DND-41 (cell line): ENCODE measurements around the gene SLC6A19.
"Not testable (repeated sequence)": the region's sequence is repeated elsewhere in the genome, so short reads cannot be mapped to it uniquely, and the experiment has no call there.

Experiments used
- ATAC-seq: fragments of 200-7000 bp; cut with Tn5 transposase; 3 replicates; pipeline ENCODE4 v1.9.1; 2021; ENCODE audit warnings: low read depth; ENCODE audit not compliant: insufficient read depth
- DNase-seq: peaks from one replicate; pipeline ENCODE4 v3.0.0-alpha.2; 2020
- H2AFZ ChIP-seq: 2 replicates; pipeline ENCODE4 v1.6.0; 2012; ENCODE audit warnings: low read depth, low read length
- H3K27ac ChIP-seq: 2 replicates; pipeline ENCODE4 v1.5.1; 2012; ENCODE audit warnings: low read length, inconsistent platforms
- H3K27me3 ChIP-seq: fragments of 200-600 bp; sonication (generic); 2 replicates; pipeline ENCODE4 v1.6.0; 2012; ENCODE audit warnings: low read length, mild to moderate bottlenecking, inconsistent platforms; ENCODE audit not compliant: insufficient read depth, poor library complexity
- H3K36me3 ChIP-seq: 2 replicates; pipeline ENCODE4 v1.5.1; 2012; ENCODE audit warnings: low read length, inconsistent platforms; ENCODE audit not compliant: insufficient read depth
- H3K4me1 ChIP-seq: 2 replicates; pipeline ENCODE4 v1.5.1; 2012; ENCODE audit warnings: mild to moderate bottlenecking, low read length; ENCODE audit not compliant: insufficient read depth
- H3K4me2 ChIP-seq: 2 replicates; pipeline ENCODE4 v1.6.0; 2012; ENCODE audit warnings: mild to moderate bottlenecking, moderate library complexity, low read length, inconsistent platforms; ENCODE audit not compliant: insufficient read depth
- H3K4me3 ChIP-seq, 2 experiments: fragments of 200-600 bp in 1 of 2; shearing (Covaris generic) in 1 of 2; 2 replicates each; pipeline ENCODE4 v1.5.1; 2012 to 2016; ENCODE audit warnings: inconsistent platforms in 2 of 2, low read length in 2 of 2, mild to moderate bottlenecking in 2 of 2, low read depth in 1 of 2, moderate library complexity in 1 of 2
- H3K79me2 ChIP-seq: 2 replicates; pipeline ENCODE4 v1.6.0; 2012; ENCODE audit warnings: low read length, inconsistent platforms; ENCODE audit not compliant: insufficient read depth
- H3K9ac ChIP-seq: 2 replicates; pipeline ENCODE4 v1.6.0; 2012; ENCODE audit warnings: low read depth, mild to moderate bottlenecking, inconsistent platforms, low read length, moderate library complexity
- H3K9me3 ChIP-seq: 2 replicates; pipeline ENCODE4 v1.5.1; 2012; ENCODE audit warnings: low read length, moderate library complexity, mild to moderate bottlenecking, inconsistent platforms; ENCODE audit not compliant: insufficient read depth, severe bottlenecking
- H4K20me1 ChIP-seq: 2 replicates; pipeline ENCODE4 v1.6.0; 2012; ENCODE audit warnings: low read length; ENCODE audit not compliant: insufficient read depth
- EZH2 ChIP-seq: IDR thresholded peaks from 3 replicates; pipeline ENCODE4 v1.6.1; 2012; ENCODE audit warnings: borderline replicate concordance, low read depth, mild to moderate bottlenecking, moderate library complexity, low read length, inconsistent platforms; ENCODE audit not compliant: severe bottlenecking
- TF ChIP-seq, protein P1 (sequence below): IDR thresholded peaks from 2 replicates; pipeline ENCODE4 v1.5.1; 2012; ENCODE audit warnings: borderline replicate concordance, low read length, moderate library complexity, mild to moderate bottlenecking; ENCODE audit not compliant: poor library complexity, severe bottlenecking; ENCODE audit errors: extremely low read depth

SLC6A19 gene

GRCh38 chr5:1265026-1265425 lies 63.6 kb downstream of the SLC6A19 start:
- Histone ChIP-seq H3K9ac (no peak overlapping the region), H3K36me3 (peaks cover 27% of the 10 kb centered on the region), H3K4me3 (no peak overlapping the region), H3K4me2 (no peak overlapping the region), H3K27ac (no peak overlapping the region), H2AFZ (no peak overlapping the region), H4K20me1 (peaks cover 2% of the 10 kb centered on the region; the same call in 1 of the 2 replicates), H3K27me3 (no peaks in the 10 kb centered on the region), H3K4me1 (peaks cover 11% of the 10 kb centered on the region), H3K9me3 (peaks cover 24% of the 10 kb centered on the region), H3K79me2 (no peaks in the 10 kb centered on the region)
- ATAC-seq = no peak
- no peak for TF ChIP-seq EZH2
- TF ChIP-seq, protein P1, sequence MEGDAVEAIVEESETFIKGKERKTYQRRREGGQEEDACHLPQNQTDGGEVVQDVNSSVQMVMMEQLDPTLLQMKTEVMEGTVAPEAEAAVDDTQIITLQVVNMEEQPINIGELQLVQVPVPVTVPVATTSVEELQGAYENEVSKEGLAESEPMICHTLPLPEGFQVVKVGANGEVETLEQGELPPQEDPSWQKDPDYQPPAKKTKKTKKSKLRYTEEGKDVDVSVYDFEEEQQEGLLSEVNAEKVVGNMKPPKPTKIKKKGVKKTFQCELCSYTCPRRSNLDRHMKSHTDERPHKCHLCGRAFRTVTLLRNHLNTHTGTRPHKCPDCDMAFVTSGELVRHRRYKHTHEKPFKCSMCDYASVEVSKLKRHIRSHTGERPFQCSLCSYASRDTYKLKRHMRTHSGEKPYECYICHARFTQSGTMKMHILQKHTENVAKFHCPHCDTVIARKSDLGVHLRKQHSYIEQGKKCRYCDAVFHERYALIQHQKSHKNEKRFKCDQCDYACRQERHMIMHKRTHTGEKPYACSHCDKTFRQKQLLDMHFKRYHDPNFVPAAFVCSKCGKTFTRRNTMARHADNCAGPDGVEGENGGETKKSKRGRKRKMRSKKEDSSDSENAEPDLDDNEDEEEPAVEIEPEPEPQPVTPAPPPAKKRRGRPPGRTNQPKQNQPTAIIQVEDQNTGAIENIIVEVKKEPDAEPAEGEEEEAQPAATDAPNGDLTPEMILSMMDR = no peak
- no peak for DNase-seq

GRCh38 chr5:1265461-1266455 lies 64.4 kb downstream of the SLC6A19 start:
- H3K79me2 ChIP-seq = no peaks in the 10 kb centered on the region
- peaks cover 2% of the 10 kb centered on the region; the same call in 1 of the 2 replicates for H4K20me1 ChIP-seq
- peaks cover 11% of the 10 kb centered on the region for H3K4me1 ChIP-seq
- peaks cover 24% of the 10 kb centered on the region for H3K9me3 ChIP-seq
- DNase-seq (no peak), ATAC-seq (no peak)
- H2AFZ ChIP-seq = no peak overlapping the region
- H3K36me3 ChIP-seq = peaks cover 27% of the 10 kb centered on the region
- no peak overlapping the region for H3K27ac ChIP-seq
- H3K4me3 ChIP-seq = no peak overlapping the region
- no peaks in the 10 kb centered on the region for H3K27me3 ChIP-seq
- H3K4me2 ChIP-seq = no peak overlapping the region
- TF ChIP-seq, protein P1 = no peak
- H3K9ac ChIP-seq = no peak overlapping the region

DNA sequence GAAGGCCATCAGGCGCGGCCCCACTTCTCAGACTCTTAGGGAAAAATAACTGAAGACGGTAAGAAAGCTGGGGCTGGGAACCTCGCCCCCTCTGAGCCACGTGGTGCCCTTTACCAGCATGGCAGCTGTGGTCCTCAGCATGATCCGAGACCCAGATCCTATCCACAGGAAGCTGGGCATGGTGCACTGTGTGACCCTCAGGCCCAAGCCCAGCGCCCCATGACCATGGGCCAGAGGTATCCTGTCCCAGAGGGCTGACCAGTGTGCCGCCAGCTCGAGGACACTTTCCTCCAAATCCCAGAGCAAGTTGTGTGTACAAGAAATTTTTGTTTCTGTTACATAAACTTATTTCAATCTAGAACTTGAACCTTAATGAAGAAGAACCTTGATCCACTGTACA lies 65.4 kb downstream of the SLC6A19 start:
- H3K9ac ChIP-seq = no peak overlapping the region
- H3K4me2 ChIP-seq = no peak overlapping the region
- TF ChIP-seq, protein P1 = no peak
- no peak for TF ChIP-seq EZH2
- H3K27ac ChIP-seq = no peak overlapping the region
- no peak overlapping the region for H2AFZ ChIP-seq
- H3K27me3 ChIP-seq = no peaks in the 10 kb centered on the region
- H3K79me2 ChIP-seq = no peaks in the 10 kb centered on the region
- no peak overlapping the region for H3K4me3 ChIP-seq
- H4K20me1 ChIP-seq = peaks cover 2% of the 10 kb centered on the region; the same call in 1 of the 2 replicates
- peaks cover 27% of the 10 kb centered on the region for H3K36me3 ChIP-seq
- DNase-seq (no peak), ATAC-seq (no peak)
- H3K4me1 ChIP-seq = peaks cover 11% of the 10 kb centered on the region
- H3K9me3 ChIP-seq = peaks cover 17% of the 10 kb centered on the region

- H3K79me2 ChIP-seq, H4K20me1 ChIP-seq, H3K27ac ChIP-seq, H3K27me3 ChIP-seq, DNase-seq, H3K4me3 ChIP-seq, H3K4me2 ChIP-seq, ATAC-seq, H2AFZ ChIP-seq, H3K9ac ChIP-seq: not testable (repeated sequence)
- H3K36me3 ChIP-seq = peaks cover 25% of the 10 kb centered on the region
- H3K9me3 ChIP-seq = peaks cover 11% of the 10 kb centered on the region
- H3K4me1 ChIP-seq = peaks cover 11% of the 10 kb centered on the region
These were observed 66.1 kb downstream of the SLC6A19 start for GRCh38 chr5:1267464-1267863.
